Activated B cell treated with CpG ODN at 0.5 μM for 24 hours (primary cell): ENCODE data around the gene TRPT1. TPM values are rescaled to one million over a fixed set of nuclear protein-coding genes. Genes with fewer than 3 reads are reported as not detected.
A peak's percentile ranks its signal among the peaks of the same experiment; 100 is the strongest.

Source experiments
- ATAC-seq: fragments of 200-7000 bp; cut with Tn5 transposase; one replicate; pipeline ENCODE4 v1.10.0; 2021; ENCODE audit warnings: low read depth, mild to moderate bottlenecking, moderate library complexity
- CTCF ChIA-PET: fragments of 350-600 bp; sonication (Branson Sonifier 250); formaldehyde crosslinking; loops from one replicate; lab custom pipeline; 2021; ENCODE audit warnings: antibody characterized with exemption; lab: Charles Lee
- POLR2A ChIA-PET: fragments of 350-600 bp; sonication (Branson Sonifier 250); formaldehyde crosslinking; loops from one replicate; lab custom pipeline; 2021; ENCODE audit warnings: antibody characterized with exemption; lab: Charles Lee
- DNase-seq: peaks from one replicate; pipeline ENCODE4 v3.0.0; 2022
- H3K27ac Mint-ChIP-seq: one replicate; pipeline ENCODE4 v1.8.0; 2020; ENCODE audit warnings: mixed read lengths
- H3K27me3 Mint-ChIP-seq: one replicate; pipeline ENCODE4 v1.8.0; 2021; ENCODE audit warnings: mixed read lengths
- H3K36me3 Mint-ChIP-seq: one replicate; pipeline ENCODE4 v1.8.0; 2021; ENCODE audit warnings: low read depth, mixed read lengths
- H3K4me1 Mint-ChIP-seq: one replicate; pipeline ENCODE4 v1.8.0; 2021; ENCODE audit warnings: mixed read lengths
- H3K4me3 Mint-ChIP-seq: one replicate; pipeline ENCODE4 v1.8.0; 2020; ENCODE audit warnings: mild to moderate bottlenecking, mixed read lengths
- H3K9me3 Mint-ChIP-seq: one replicate; pipeline ENCODE4 v1.8.0; 2020; ENCODE audit warnings: mixed read lengths
- CTCF ChIP-seq: fragments of 200-600 bp; IDR thresholded peaks from one replicate; pipeline ENCODE4 v1.8.0; 2022; ENCODE audit warnings: antibody characterized with exemption, mild to moderate bottlenecking
- intact Hi-C: fragments of 100-400 bp; cut with micrococcal nuclease; formaldehyde crosslinking; loops from one replicate; pipeline ENCODE4 v1.15.1; 2024
- total RNA-seq: library from RNA; stranded (reverse); gene quantifications from 2 replicates; pipeline ENCODE4 v1.2.3, GENCODE V29; 2022

The TRPT1 gene
- total RNA-seq, 1 donor from 2014 or later = 50.6 TPM

- no peak for ATAC-seq
- no peaks in the 10 kb centered on the region for H3K27me3 Mint-ChIP-seq
- TF ChIP-seq CTCF = no peak
- DNase-seq = no peak
- ChIA-PET POLR2A (interaction anchor here (0.5 to 6.1 kb wide), 31 partner anchors 13 to 1373 kb away, joined by 3 to 92 read pairs (median 6); partner anchors contain the start of genes BAD, CCDC88B, DNAJC4 and ESRRA), CTCF (interaction anchor here (0.7 to 1.5 kb wide), 6 partner anchors 19 to 116 kb away, joined by 3 to 10 read pairs (median 4); partner anchors contain the start of genes FERMT3, FKBP2 and PLCB3)
- H3K27ac Mint-ChIP-seq = peak overlapping the region; percentile 97
- H3K4me3 Mint-ChIP-seq = no peak overlapping the region
- no peaks in the 10 kb centered on the region for H3K9me3 Mint-ChIP-seq
- intact Hi-C loops = loop anchor here (1.0 to 2.0 kb wide), 5 partner anchors 18 to 346 kb away; partner anchors contain the start of genes DNAJC4, ESRRA, MACROD1 and MARK2
- H3K36me3 Mint-ChIP-seq = peaks cover 13% of the 10 kb centered on the region
- H3K4me1 Mint-ChIP-seq = peaks cover 27% of the 10 kb centered on the region
These were observed 40.8 kb downstream of the TRPT1 start for GRCh38 chr11:64185175-64185692.

- intact Hi-C loops = loop anchor here (2.0 kb wide), 1 partner anchor 17 kb away; the partner anchor contains the start of gene MACROD1
- ATAC-seq (no peak), DNase-seq (no peak)
- ChIA-PET POLR2A (interaction anchor here (2.4 to 6.1 kb wide), 3 partner anchors 18 to 57 kb away, joined by 16 to 92 read pairs (median 28); partner anchors contain the start of genes FERMT3, FKBP2 and MACROD1), CTCF (interaction anchor here (1.4 kb wide), 1 partner anchor 68 kb away, joined by 3 read pairs; the partner anchor contains the start of gene PLCB3)
- TF ChIP-seq CTCF = no peak
- peaks cover 6% of the 10 kb centered on the region for H3K36me3 Mint-ChIP-seq
- no peak overlapping the region for H3K4me3 Mint-ChIP-seq
- H3K4me1 Mint-ChIP-seq = peaks cover 22% of the 10 kb centered on the region
- H3K9me3 Mint-ChIP-seq = no peaks in the 10 kb centered on the region
- H3K27ac Mint-ChIP-seq = no peak overlapping the region
- H3K27me3 Mint-ChIP-seq = no peaks in the 10 kb centered on the region
These were observed 42.1 kb downstream of the TRPT1 start for GRCh38 chr11:64183890-64184289.

GRCh38 chr11:64181506-64182411 is 44.2 kb downstream of the TRPT1 start:
- Mint-ChIP-seq H3K4me1 (peaks cover 26% of the 10 kb centered on the region), H3K27me3 (no peaks in the 10 kb centered on the region), H3K36me3 (peaks cover 5% of the 10 kb centered on the region), H3K4me3 (no peak overlapping the region), H3K27ac (no peak overlapping the region), H3K9me3 (no peaks in the 10 kb centered on the region)
- ChIA-PET POLR2A (interaction anchor here (1.6 kb wide), 1 partner anchor 45 kb away, joined by 4 read pairs; the partner anchor contains the start of genes NUDT22 and TRPT1), CTCF (no interaction called here)
- DNase-seq (no peak), ATAC-seq (no peak)
- intact Hi-C loops = no loop called here
- no peak for TF ChIP-seq CTCF

GRCh38 chr11:64180891-64181290 is 45.1 kb downstream of the TRPT1 start:
- peaks cover 25% of the 10 kb centered on the region for H3K4me1 Mint-ChIP-seq
- no peak for TF ChIP-seq CTCF
- peaks cover 3% of the 10 kb centered on the region for H3K36me3 Mint-ChIP-seq
- no peaks in the 10 kb centered on the region for H3K9me3 Mint-ChIP-seq
- H3K4me3 Mint-ChIP-seq = no peak overlapping the region
- no peak overlapping the region for H3K27ac Mint-ChIP-seq
- no peak for ATAC-seq
- POLR2A ChIA-PET = interaction anchor here (0.6 to 1.6 kb wide), 2 partner anchors 45 to 82 kb away, joined by 4 to 6 read pairs; partner anchors contain the start of genes NUDT22 and TRPT1
- H3K27me3 Mint-ChIP-seq = no peaks in the 10 kb centered on the region
- intact Hi-C loops = no loop called here
- DNase-seq = no peak
- CTCF ChIA-PET = no interaction called here
